Measurements from ENCODE around the gene SEMA3D. TPM values are rescaled to one million over a fixed set of nuclear protein-coding genes. Genes with fewer than 3 reads are reported as not detected.

The SEMA3D gene
- total RNA-seq, 1 experiment from 2014 or later: 23.3 TPM

DNA sequence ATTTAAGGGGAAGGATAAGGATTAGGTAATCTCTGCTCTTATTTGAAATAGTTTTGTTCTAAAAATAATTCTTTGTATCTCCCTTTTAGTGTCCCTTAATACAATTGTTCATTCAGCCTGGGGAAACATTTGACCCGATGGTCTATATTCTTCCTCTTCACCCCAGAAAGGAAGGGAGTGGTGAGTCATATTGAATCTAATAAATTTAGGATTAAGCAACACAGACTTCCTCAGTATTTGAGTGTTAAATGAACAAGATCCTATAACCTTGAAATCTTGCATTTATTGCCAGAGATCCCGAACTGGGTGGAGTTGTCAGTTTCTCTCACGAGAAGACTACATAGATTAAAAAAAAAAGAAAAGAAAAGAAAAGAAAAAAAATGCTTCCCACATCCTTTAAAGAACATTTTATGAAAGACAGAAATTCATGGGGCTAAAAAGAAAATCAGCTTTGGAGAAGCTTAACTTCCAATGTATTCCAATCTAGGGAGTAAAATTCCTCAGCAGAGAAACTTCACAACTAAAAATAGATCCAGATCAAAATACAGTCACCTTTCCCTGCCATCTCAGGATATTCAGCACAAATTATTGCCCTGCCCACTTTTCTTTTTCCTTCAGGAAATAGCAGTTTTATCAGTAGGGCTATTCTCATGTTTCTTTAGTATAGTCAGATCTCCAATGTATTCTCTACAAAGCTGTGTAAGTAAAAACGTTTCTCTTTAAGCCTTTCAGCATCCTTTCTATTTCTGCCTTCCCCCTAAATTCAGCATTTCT is 82.2 kb downstream of the SEMA3D start:
- intact Hi-C loops (cut with micrococcal nuclease; ENCODE audit: unreplicated experiment): no loop called here
- no peaks in the 10 kb centered on the region for H3K36me3 ChIP-seq (ENCODE audit: insufficient read depth, low read length, poor library complexity, severe bottlenecking)
- H3K4me3 ChIP-seq (ENCODE audit: low read depth, low read length, poor library complexity, severe bottlenecking): peak overlapping the region; percentile 12
- ChIA-PET CTCF (no interaction called here), POLR2A (ENCODE audit: low non-redundant PET) (no interaction called here)
- DNase-seq (ENCODE audit: low spot score): peak; percentile 87
- TF ChIP-seq CTCF (conservative IDR thresholded peaks at IDR 0.05; ENCODE audit: low read depth, low read length) (no peak), EZH2 (IDR thresholded peaks at IDR 0.05; ENCODE audit: borderline replicate concordance, low read depth, low read length, poor library complexity, severe bottlenecking) (no peak)
- peak overlapping the region; percentile 47 for H3K27ac ChIP-seq (ENCODE audit: low read depth, low read length, poor library complexity, severe bottlenecking)
- TSS peak; percentile 73 for BruUV-seq (replicated peaks)
- peaks cover 41% of the 10 kb centered on the region for H3K4me1 ChIP-seq (ENCODE audit: insufficient read depth, low read length, poor library complexity, severe bottlenecking)
- H3K27me3 ChIP-seq (replicated peaks; ENCODE audit: insufficient read depth, low read depth, low read length, poor library complexity): no peaks in the 10 kb centered on the region
- H3K9me3 ChIP-seq (ENCODE audit: low read depth, low read length, poor library complexity, severe bottlenecking): no peaks in the 10 kb centered on the region

DNA sequence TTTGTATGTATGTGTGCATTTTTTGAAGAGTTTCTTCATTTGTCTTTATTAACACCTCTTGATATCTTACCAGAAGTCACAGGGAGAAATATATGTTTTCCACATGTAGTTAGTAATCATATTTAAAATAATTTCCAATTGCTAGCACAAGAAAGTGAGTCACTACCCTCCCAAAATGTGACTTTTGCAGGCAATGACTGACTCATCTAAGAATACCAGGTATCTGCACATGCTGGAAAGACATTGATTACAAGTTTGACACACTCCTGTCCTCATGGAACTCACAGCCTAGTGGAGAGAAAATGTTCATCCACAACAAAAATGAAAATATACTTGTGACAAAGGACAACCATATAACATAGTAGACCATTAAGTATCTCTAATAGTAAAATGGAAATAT is 82.9 kb downstream of the SEMA3D start:
- CTCF ChIA-PET: no interaction called here
- H3K27me3 ChIP-seq (replicated peaks; ENCODE audit: insufficient read depth, low read depth, low read length, poor library complexity): no peaks in the 10 kb centered on the region
- TF ChIP-seq EZH2 (IDR thresholded peaks at IDR 0.05; ENCODE audit: borderline replicate concordance, low read depth, low read length, poor library complexity, severe bottlenecking) (no peak), CTCF (conservative IDR thresholded peaks at IDR 0.05; ENCODE audit: low read depth, low read length) (no peak)
- DNase-seq (ENCODE audit: low spot score): peak; percentile 37
- peaks cover 36% of the 10 kb centered on the region for H3K4me1 ChIP-seq (ENCODE audit: insufficient read depth, low read length, poor library complexity, severe bottlenecking)
- no peaks in the 10 kb centered on the region for H3K36me3 ChIP-seq (ENCODE audit: insufficient read depth, low read length, poor library complexity, severe bottlenecking)
- intact Hi-C loops (cut with micrococcal nuclease; ENCODE audit: unreplicated experiment): no loop called here
- H3K27ac ChIP-seq (ENCODE audit: low read depth, low read length, poor library complexity, severe bottlenecking): peak overlapping the region; percentile 47
- BruUV-seq (replicated peaks): no TSS peak
- no peaks in the 10 kb centered on the region for H3K9me3 ChIP-seq (ENCODE audit: low read depth, low read length, poor library complexity, severe bottlenecking)
- no peak overlapping the region for H3K4me3 ChIP-seq (ENCODE audit: low read depth, low read length, poor library complexity, severe bottlenecking)
- POLR2A ChIA-PET (ENCODE audit: low non-redundant PET): no interaction called here

GRCh38 chr7:85103357-85103756 is 83.5 kb downstream of the SEMA3D start:
- Histone ChIP-seq H3K4me1 (ENCODE audit: insufficient read depth, low read length, poor library complexity, severe bottlenecking) (peaks cover 36% of the 10 kb centered on the region), H3K4me3 (ENCODE audit: low read depth, low read length, poor library complexity, severe bottlenecking) (no peak overlapping the region), H3K9me3 (ENCODE audit: low read depth, low read length, poor library complexity, severe bottlenecking) (no peaks in the 10 kb centered on the region), H3K27ac (ENCODE audit: low read depth, low read length, poor library complexity, severe bottlenecking) (peak overlapping the region; percentile 47), H3K27me3 (replicated peaks; ENCODE audit: insufficient read depth, low read depth, low read length, poor library complexity) (no peaks in the 10 kb centered on the region), H3K36me3 (ENCODE audit: insufficient read depth, low read length, poor library complexity, severe bottlenecking) (no peaks in the 10 kb centered on the region)
- TF ChIP-seq CTCF (conservative IDR thresholded peaks at IDR 0.05; ENCODE audit: low read depth, low read length) (no peak), EZH2 (IDR thresholded peaks at IDR 0.05; ENCODE audit: borderline replicate concordance, low read depth, low read length, poor library complexity, severe bottlenecking) (no peak)
- intact Hi-C loops (cut with micrococcal nuclease; ENCODE audit: unreplicated experiment): no loop called here
- ChIA-PET CTCF (no interaction called here), POLR2A (ENCODE audit: low non-redundant PET) (no interaction called here)
- DNase-seq (ENCODE audit: low spot score): no peak
- BruUV-seq (replicated peaks): no TSS peak

Measured in A673 (cell line).